OCI-LY1 (cell line): ENCODE results near the gene ATP8A1.

Source experiments
- H2AFZ ChIP-seq: fragments of 200-600 bp; sonication (generic), shearing (Covaris generic); 2 replicates; pipeline ENCODE4 v1.6.0; 2014; ENCODE audit warnings: antibody characterized with exemption, mild to moderate bottlenecking, low read length
- H3F3A ChIP-seq: fragments of 200-600 bp; sonication (generic), shearing (Covaris generic); 2 replicates; pipeline ENCODE4 v1.6.0; 2014; ENCODE audit warnings: mild to moderate bottlenecking, antibody characterized with exemption, low read length, moderate library complexity; ENCODE audit not compliant: insufficient read depth
- H3K27ac ChIP-seq: fragments of 200-600 bp; sonication (generic); 2 replicates; pipeline ENCODE4 v1.5.1; 2014; ENCODE audit warnings: low read length, mixed run types, mild to moderate bottlenecking, low read depth; ENCODE audit not compliant: poor library complexity, severe bottlenecking
- H3K27me3 ChIP-seq: fragments of 200-600 bp; sonication (generic); 2 replicates; pipeline ENCODE4 v1.6.0; 2014; ENCODE audit warnings: antibody characterized with exemption, mild to moderate bottlenecking, low read length, moderate library complexity; ENCODE audit not compliant: insufficient read depth
- H3K36me3 ChIP-seq: fragments of 200-600 bp; sonication (generic); 2 replicates; pipeline ENCODE4 v1.6.1; 2014; ENCODE audit warnings: mild to moderate bottlenecking, antibody characterized with exemption, low read length, moderate library complexity, mixed read lengths; ENCODE audit not compliant: insufficient read depth
- H3K4me1 ChIP-seq: fragments of 200-600 bp; sonication (generic); 2 replicates; pipeline ENCODE4 v1.5.1; 2014; ENCODE audit warnings: mild to moderate bottlenecking, low read length, moderate library complexity; ENCODE audit not compliant: insufficient read depth, severe bottlenecking
- H3K4me2 ChIP-seq: fragments of 200-600 bp; sonication (generic), shearing (Covaris generic); 2 replicates; pipeline ENCODE4 v1.6.1; 2014; ENCODE audit warnings: low read length
- H3K4me3 ChIP-seq: fragments of 200-600 bp; sonication (generic); 2 replicates; pipeline ENCODE4 v1.5.1; 2014; ENCODE audit warnings: low read length, low read depth, mild to moderate bottlenecking, mixed read lengths; ENCODE audit not compliant: poor library complexity, severe bottlenecking
- H3K79me2 ChIP-seq: fragments of 200-600 bp; shearing (Covaris generic); 2 replicates; pipeline ENCODE4 v1.6.1; 2016; ENCODE audit warnings: mixed run types, low read length, mixed read lengths; ENCODE audit not compliant: insufficient read depth
- H3K9ac ChIP-seq: fragments of 200-600 bp; sonication (generic), shearing (Covaris generic); 2 replicates; pipeline ENCODE4 v1.6.1; 2014; ENCODE audit warnings: mild to moderate bottlenecking, low read length, mixed read lengths
- H3K9me2 ChIP-seq: fragments of 200-600 bp; sonication (generic), shearing (Covaris generic); 2 replicates; pipeline ENCODE4 v1.6.1; 2014; ENCODE audit warnings: low read depth, mild to moderate bottlenecking, low read length, mixed read lengths
- H3K9me3 ChIP-seq: fragments of 200-600 bp; shearing (Covaris generic); 2 replicates; pipeline ENCODE4 v1.6.1; 2014; ENCODE audit warnings: low read length, mixed read lengths
- H4K20me1 ChIP-seq: fragments of 200-600 bp; sonication (generic), shearing (Covaris generic); 2 replicates; pipeline ENCODE4 v1.6.0; 2016; ENCODE audit warnings: mild to moderate bottlenecking, low read length; ENCODE audit not compliant: insufficient read depth
- EZH2 ChIP-seq: fragments of 200-600 bp; sonication (generic), shearing (Covaris generic); IDR thresholded peaks from 2 replicates; pipeline ENCODE4 v1.8.0; 2017; ENCODE audit warnings: borderline replicate concordance, mixed run types, mild to moderate bottlenecking, antibody characterized with exemption, low read length, moderate library complexity, mixed read lengths
- TF ChIP-seq, protein P1 (sequence below): fragments of 200-600 bp; sonication (generic), shearing (Covaris generic); IDR thresholded peaks from 2 replicates; pipeline ENCODE4 v1.5.1; 2017; ENCODE audit warnings: mild to moderate bottlenecking, antibody characterized with exemption, low read length, moderate library complexity, mixed read lengths

The ATP8A1 gene

GRCh38 chr4:42672359-42673081 lies 15.6 kb upstream of the ATP8A1 start:
- Histone ChIP-seq H3F3A (no peaks in the 10 kb centered on the region), H3K9ac (no peak overlapping the region), H3K4me2 (no peak overlapping the region), H3K4me3 (no peak overlapping the region), H3K4me1 (peaks cover 5% of the 10 kb centered on the region), H3K27ac (no peak overlapping the region), H3K27me3 (no peaks in the 10 kb centered on the region), H2AFZ (no peak overlapping the region), H3K79me2 (no peaks in the 10 kb centered on the region), H3K9me2 (no peaks in the 10 kb centered on the region), H4K20me1 (no peaks in the 10 kb centered on the region), H3K36me3 (no peaks in the 10 kb centered on the region), H3K9me3 (no peaks in the 10 kb centered on the region)
- TF ChIP-seq, protein P1, sequence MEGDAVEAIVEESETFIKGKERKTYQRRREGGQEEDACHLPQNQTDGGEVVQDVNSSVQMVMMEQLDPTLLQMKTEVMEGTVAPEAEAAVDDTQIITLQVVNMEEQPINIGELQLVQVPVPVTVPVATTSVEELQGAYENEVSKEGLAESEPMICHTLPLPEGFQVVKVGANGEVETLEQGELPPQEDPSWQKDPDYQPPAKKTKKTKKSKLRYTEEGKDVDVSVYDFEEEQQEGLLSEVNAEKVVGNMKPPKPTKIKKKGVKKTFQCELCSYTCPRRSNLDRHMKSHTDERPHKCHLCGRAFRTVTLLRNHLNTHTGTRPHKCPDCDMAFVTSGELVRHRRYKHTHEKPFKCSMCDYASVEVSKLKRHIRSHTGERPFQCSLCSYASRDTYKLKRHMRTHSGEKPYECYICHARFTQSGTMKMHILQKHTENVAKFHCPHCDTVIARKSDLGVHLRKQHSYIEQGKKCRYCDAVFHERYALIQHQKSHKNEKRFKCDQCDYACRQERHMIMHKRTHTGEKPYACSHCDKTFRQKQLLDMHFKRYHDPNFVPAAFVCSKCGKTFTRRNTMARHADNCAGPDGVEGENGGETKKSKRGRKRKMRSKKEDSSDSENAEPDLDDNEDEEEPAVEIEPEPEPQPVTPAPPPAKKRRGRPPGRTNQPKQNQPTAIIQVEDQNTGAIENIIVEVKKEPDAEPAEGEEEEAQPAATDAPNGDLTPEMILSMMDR = no peak
- TF ChIP-seq EZH2 = no peak

DNA sequence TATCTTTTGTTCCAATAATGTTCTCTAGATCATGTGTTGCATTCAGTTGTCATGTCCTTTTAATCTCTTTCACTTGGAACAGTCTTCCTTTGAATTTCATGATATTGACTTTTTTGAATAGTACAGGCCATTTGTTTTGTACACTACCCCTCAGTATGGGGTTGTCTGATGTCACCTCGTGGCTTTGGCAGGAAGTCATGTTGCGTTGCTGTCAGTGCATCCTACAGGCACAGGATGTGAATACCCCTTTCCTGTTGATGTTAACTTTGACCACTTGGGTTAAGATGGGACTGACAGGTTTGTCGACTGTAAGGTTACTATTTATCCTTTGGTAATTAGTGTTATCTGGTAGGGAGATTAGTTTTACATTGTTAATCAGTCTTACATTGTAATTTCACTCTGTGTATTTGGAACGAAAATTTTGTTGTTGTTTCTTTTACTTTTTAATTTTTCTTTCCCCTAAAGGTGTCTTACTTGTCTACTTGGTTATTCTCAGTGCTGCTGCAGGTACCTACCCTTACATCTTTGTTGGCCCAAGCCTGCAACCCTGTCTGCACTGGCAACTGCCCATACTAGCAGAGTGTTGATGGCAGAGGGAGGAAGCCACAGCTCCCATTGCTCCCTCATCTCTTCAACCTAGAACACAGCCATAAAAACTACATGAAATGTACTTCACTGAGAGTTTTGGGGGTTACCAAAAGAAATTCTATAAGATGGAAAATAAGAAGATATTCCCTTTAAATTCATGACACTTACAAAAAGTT lies 14.7 kb upstream of the ATP8A1 start:
- H3K9me3 ChIP-seq = no peaks in the 10 kb centered on the region
- no peak overlapping the region; the same call in 1 of the 2 replicates for H2AFZ ChIP-seq
- no peaks in the 10 kb centered on the region for H3K9me2 ChIP-seq
- H3K9ac ChIP-seq = no peak overlapping the region
- no peaks in the 10 kb centered on the region for H4K20me1 ChIP-seq
- H3F3A ChIP-seq = no peaks in the 10 kb centered on the region
- TF ChIP-seq EZH2 = no peak
- TF ChIP-seq, protein P1 = no peak
- H3K4me2 ChIP-seq = no peak overlapping the region
- no peak overlapping the region for H3K4me3 ChIP-seq
- no peak overlapping the region for H3K27ac ChIP-seq
- H3K79me2 ChIP-seq = no peaks in the 10 kb centered on the region
- H3K27me3 ChIP-seq = no peaks in the 10 kb centered on the region
- H3K4me1 ChIP-seq = peaks cover 5% of the 10 kb centered on the region
- no peaks in the 10 kb centered on the region for H3K36me3 ChIP-seq

DNA sequence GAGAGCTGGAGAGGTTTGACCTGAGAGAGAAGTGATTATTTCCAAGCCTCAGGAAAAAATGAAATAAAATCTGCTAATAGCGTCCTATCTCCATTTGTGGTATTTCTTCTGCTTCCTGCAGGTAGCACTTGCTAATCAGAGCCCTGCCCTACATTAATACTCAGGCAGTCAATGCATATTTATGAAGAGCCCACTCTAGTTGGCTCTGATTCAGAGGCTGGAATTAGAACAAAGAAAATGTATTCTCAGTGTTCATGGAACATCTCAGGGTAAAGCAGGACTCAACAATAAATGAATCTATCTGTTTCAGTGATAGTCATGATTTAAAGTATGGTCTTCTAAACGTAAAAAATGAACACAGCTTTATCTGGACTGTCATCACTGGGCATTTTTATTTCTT lies 1.4 kb upstream of the ATP8A1 start:
- H2AFZ ChIP-seq = no peak overlapping the region
- H3K36me3 ChIP-seq = no peaks in the 10 kb centered on the region
- H3K4me3 ChIP-seq = peak overlapping the region; percentile 84
- TF ChIP-seq EZH2 = no peak
- TF ChIP-seq, protein P1 = no peak
- H3K27me3 ChIP-seq = no peaks in the 10 kb centered on the region
- H3K4me1 ChIP-seq = peaks cover 28% of the 10 kb centered on the region
- H3K9me3 ChIP-seq = no peaks in the 10 kb centered on the region
- no peaks in the 10 kb centered on the region for H3F3A ChIP-seq
- H3K9ac ChIP-seq = peak overlapping the region; percentile 73; the same call in 1 of the 2 replicates
- peaks cover 16% of the 10 kb centered on the region for H3K79me2 ChIP-seq
- no peak overlapping the region for H3K27ac ChIP-seq
- no peaks in the 10 kb centered on the region for H4K20me1 ChIP-seq
- peak overlapping the region; percentile 86 for H3K4me2 ChIP-seq
- H3K9me2 ChIP-seq = no peaks in the 10 kb centered on the region
